GM18867 (cell line): ENCODE data around the gene JADE3.

Experiments
- ATAC-seq: cut with Tn5 transposase; IDR thresholded peaks from one replicate; pipeline ENCODE4 v1.9.1; 2021; ENCODE audit warnings: mild to moderate bottlenecking, moderate library complexity; ENCODE audit not compliant: unreplicated experiment

Gene JADE3

GRCh38 chrX:46912098-46912602 is at the start of gene JADE3:
TSS of gene JADE3 (plus strand) at chrX:46912421. CDS start at chrX:46984895, 72,474 bp downstream.
- peak; percentile 29 for ATAC-seq

DNA sequence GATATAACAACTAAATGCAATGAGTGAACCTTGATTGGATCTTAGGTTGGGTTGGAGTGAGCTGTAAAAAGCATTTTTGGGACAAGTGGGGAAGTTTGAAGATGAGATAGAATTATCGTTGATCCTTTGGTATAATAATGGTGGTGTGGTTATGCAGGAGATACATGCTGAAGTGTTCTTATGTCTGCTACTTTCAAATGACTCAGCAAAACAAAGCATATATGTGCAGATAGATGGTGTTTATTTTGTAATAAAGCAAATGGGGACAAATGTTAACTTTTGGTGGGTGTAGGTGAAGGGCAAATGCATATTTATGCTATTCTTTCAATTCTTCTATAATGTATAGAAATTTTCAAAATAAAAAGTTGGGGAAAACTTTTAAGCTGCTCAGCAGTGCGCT is 49.1 kb upstream of the JADE3 start:
- no peak for ATAC-seq

DNA sequence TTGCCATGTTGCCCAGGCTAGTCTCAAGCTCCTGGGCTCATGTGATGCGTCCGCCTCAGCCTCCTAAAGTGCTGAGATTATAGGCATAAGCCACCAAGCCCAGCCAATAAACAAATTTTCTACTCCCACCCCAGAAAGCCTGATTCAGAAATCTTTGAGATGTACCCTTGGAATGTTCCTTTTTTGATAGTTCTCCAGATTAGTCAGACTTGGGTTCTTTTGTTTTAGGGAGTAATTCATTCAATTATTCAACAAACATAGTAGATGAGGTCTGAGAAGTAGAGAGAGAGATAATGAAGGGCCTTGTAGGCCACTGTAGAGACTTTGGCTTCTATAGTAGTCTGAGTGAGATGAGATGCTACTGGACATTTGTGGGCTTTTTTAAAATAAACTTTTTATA is 47.6 kb upstream of the JADE3 start:
- ATAC-seq = no peak

DNA sequence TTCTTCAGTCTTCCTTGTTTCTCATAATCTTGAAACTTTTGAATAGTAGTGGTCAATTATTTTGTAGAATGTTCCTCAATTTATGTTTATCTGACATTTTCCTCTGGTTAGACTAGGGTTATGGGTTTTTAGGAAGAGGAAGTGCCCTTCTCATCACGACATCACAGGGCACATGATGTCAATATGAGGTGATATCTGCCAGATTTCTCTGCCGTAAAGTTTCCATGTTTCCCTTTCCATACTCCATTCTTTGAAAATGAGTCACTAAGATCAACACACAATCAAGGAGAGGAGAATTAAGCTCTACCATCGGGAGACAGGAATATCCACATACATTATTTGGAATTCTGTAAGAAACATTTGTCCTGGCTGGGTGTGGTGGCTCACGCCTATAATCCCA is 46.9 kb upstream of the JADE3 start:
- ATAC-seq = no peak

DNA sequence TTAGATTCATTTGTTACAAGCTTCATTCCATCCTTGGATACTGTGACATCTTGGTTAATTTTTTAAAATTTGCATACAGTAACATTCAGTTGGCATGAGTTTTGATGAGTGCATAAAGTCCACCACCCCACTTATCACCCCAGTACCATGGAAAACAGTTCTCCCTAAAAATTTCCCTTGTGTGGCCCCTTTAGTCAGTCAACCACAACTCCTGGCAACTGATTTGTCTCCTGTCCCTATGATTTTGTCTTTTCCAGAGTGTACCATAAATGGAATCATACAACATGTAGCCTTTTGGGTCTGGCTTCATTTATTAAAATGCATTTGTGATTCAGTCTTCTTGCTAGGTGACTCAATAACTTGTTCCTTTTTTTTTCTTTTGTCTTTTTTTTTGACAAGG is 45.5 kb upstream of the JADE3 start:
- ATAC-seq = no peak

- ATAC-seq = no peak
Observed at GRCh38 chrX:46873746-46874145, 38.5 kb upstream of the JADE3 start.

DNA sequence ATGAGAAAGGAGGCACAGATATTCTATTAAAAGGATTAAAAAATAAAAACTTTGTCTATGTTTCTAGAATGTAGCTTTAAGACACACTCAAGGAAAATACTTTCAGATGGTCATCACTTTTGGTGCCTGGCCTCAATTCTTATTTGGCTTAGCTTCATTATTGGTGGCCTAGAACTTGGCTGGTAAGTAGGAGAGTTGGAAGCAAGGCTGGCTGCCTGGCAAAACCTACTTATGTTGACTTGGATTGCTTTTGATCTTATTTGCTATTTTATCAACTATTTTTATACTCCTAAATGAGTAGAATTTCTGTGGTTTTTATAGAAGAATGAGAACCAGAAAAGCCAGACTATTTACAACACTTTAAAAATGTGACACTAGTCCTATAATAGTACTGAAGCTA is 35.3 kb upstream of the JADE3 start:
- no peak for ATAC-seq

GRCh38 chrX:46882266-46882665 is 30.0 kb upstream of the JADE3 start:
- ATAC-seq = no peak

DNA sequence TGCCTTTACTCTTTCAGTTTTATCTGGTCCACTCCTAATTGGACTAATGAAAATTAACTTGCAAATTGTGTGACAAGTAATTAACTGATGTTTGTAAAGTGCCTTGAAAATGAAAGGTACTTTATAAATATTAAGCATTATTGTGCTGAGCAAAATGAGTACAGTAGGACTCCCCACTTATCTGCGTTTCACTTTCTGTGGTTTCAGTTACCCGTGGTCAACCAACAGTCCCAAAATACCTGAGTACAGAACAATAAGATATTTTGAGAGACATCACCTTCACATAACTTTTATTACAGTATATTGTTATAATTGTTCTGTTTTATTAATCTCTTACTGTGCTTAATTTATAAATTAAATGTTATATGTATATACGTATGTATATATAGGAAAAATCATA is 27.4 kb upstream of the JADE3 start:
- no peak for ATAC-seq

- ATAC-seq = no peak
Observed at GRCh38 chrX:46898207-46898606, 14.0 kb upstream of the JADE3 start.

DNA sequence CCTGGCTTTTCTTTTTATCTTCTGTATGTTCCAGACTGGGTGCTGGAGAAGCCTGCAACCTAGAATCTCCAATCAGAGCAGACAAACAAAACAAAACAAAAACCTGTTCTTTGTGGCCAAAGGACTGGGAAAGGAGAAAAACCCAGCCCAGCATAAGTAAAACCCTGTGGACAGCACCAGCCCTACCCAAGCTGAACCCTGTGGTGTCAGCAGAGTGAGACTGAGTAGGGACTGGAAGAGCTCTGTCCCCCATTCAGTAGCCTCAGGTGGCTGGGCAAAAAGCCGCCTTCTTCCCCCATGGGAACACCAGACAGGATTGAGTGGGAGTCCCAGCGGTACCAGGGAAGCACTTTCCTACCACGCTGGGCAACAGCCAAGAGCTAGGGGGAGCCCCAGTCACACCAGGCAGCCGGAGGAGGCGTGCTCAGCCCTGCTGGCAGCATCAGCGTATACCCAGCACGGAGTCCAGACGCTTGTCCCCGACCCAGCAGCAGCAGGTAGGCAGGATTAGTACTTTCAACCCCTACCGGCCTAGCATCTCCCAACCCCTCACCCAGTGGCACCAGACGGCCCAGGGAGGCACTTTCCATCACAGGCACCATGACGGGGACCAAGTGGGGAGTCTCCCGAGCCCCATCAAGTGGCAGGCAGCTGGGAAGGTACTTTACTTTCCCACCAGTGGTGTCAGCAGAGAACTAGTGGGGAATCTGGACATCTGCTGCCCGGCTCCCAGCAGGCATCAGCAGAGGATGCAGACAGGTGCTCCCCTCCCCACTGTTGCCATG is 8.6 kb upstream of the JADE3 start:
- peak; percentile 96 for ATAC-seq

DNA sequence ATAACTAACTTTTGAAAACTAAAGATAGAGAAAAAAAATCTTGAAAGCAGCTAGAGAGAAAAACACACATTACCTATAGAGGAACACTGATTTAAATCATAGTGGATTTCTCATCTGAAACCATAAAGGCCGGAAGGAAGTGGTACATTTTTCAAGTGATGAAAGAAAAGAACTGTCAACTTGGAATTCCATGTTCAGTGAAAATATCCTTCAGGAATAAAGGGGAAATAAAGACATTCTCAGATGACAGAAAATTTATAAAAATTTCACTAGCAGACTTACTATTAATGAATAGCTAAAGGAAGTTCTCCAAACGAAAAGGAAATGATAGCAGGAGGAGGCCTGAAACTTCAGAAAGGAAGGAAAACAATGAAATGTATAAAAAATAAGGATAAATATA is 7.6 kb upstream of the JADE3 start:
- ATAC-seq = no peak

- ATAC-seq = no peak
Observed at GRCh38 chrX:46910415-46910814, 1.8 kb upstream of the JADE3 start.

DNA sequence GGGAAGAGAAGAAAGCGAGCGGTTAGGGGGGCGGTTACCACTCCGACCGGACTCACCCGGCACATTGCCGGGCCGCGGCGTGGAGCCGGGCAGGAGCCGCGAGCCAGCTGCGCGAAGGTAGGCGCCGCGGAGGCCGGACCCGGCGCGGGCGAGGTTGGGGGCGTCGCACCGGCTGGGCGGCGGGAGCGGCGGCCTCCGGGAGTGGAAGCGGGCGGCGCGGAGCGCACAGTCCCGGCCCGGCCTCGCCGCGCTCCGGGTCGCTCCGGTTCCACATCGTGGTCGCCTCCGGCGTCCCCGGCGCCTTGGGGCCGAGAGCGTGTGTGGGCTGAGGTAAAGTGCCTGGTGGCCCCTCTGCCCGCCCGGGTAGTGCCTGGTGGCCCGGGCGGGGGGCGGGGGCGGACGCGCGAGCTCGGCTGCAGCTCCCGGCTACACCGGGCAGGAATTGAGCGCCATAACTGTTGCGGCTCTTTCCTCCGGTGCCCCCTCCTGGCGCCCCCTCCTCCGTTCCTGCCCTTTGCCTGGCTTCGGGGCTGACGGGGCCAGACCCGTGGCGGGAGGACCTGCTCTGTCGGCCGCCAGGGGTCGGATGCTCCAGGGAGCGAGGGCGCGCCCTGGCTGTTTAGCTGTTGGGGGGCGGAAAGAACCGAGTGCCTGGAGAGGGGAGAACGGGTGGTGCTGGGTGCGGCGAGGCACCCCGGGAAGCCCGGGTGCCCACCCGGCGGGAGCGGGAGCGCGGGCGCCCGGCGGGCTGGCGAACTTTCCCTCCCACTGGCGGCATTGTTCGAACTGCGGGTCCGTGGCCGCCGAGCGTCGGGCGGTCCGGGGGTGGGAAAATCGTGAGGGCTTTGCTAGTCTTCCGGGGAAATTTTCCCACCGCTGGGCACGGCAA is 626 bp downstream of the JADE3 start:
- peak; percentile 45 for ATAC-seq

DNA sequence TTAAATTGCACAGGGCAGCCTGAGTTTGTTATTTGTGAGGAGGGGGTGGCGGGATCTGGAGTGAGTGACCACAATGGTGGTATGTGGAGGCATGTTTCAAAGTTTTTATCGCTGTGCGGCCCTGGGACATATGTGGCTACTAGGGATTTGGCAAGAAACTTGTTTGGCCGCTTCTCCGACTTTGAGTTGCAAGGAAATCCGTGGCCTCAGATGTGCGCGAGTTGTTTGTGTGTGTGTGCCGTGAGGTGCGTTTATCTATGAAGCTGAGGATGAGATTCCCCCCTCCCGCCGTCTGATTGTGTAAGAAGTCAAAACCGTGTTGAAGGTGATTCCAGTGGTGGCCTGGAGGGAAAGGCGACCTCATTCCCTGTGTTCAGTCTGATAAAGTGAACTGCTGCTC is 1.4 kb downstream of the JADE3 start:
- no peak for ATAC-seq

DNA sequence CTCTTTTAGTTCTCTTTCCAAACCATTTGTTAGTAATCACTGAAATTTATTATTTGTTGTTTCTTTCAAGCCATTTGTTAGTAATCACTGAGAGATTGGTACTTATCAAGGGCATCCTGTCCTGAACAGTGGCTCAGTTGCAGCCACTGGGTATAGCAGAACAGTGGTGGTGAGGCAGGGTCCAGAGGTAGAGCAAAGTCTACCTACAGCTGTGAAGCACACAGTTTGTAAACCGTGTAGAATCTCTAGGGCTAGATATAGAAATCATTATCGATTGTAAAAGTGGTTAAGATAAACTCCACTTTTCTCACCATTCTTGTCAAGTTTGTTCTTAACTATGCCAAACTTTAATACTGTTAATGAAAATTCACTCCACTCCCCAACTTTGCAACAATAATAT is 4.1 kb downstream of the JADE3 start:
- no peak for ATAC-seq

DNA sequence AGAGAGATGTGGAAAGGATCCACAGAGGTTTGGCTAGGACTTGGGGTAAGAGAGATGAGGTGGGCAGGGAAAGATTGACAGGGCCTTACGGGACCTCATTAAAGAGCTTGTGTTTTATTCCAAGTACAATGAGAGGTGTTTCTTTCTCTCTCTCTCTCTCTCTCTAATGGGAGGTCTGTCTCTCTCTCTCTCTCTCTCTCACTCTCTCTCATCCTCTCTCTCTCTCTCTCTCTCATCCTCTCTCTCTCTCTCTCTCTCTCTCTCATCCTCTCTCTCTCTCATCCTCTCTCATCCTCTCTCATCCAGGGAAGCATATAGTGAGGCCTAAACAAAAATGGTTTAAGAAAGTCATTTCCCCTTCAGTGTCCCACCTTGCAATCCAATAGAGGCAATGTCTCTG is 5.4 kb downstream of the JADE3 start:
- ATAC-seq = no peak

- no peak for ATAC-seq
Observed at GRCh38 chrX:46918434-46918833, 6.2 kb downstream of the JADE3 start.

- ATAC-seq = no peak
Observed at GRCh38 chrX:46920235-46920634, 8.0 kb downstream of the JADE3 start.

DNA sequence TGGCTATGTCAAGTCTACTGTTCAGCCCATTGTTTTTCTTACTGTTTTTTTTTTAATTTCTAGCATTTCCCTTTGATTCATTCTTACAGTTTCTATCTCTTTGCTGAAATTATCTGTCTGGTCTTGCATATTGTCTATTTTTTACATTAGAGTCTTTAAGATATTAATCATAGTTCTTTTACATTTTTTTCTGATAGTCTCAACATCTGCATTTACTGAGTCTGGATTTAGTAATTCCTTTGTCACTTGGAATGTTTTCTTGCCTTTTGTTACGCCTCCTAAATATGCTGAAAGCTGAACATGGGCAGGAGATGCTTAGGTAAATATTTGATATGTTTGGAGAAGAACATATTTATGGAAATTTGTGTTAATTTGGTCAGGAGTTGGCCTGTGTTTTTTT is 10.4 kb downstream of the JADE3 start:
- no peak for ATAC-seq

DNA sequence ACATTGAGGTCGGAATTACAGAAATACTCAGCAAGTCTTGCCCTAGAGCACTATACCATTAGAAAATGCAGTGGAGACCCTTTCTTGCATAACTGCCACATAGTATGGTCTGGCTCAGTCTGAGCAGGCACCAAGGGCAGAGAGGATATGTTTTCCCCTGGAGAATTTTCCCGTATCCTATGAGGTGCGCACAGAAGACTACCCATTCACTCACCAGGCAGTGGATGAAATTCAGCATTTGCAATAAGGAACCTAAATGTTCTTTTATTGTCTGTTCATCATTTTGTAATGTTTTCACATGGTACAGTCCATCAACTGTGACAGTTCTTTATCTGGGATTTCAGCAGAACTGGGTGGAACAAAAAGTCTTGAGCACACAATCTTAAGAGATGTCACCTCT is 15.5 kb downstream of the JADE3 start:
- no peak for ATAC-seq
